DND-41 (cell line): ENCODE measurements around the gene KLRK1.

Experiments
- CTCF ChIP-seq: IDR thresholded peaks from 2 replicates; pipeline ENCODE4 v1.5.1; 2012; ENCODE audit warnings: borderline replicate concordance, low read length, moderate library complexity, mild to moderate bottlenecking; ENCODE audit not compliant: poor library complexity, severe bottlenecking; ENCODE audit errors: extremely low read depth
- EZH2 ChIP-seq: IDR thresholded peaks from 3 replicates; pipeline ENCODE4 v1.6.1; 2012; ENCODE audit warnings: borderline replicate concordance, low read depth, mild to moderate bottlenecking, moderate library complexity, low read length, inconsistent platforms; ENCODE audit not compliant: severe bottlenecking

- TF ChIP-seq CTCF, result no peak
- no peak for TF ChIP-seq EZH2
These were observed 19.0 kb upstream of the KLRK1 start for GRCh38 chr12:10408842-10409241.
